GM23248 (cell line): ENCODE measurements around the gene ALS2. TPM values are rescaled to one million over a fixed set of nuclear protein-coding genes. Genes with fewer than 3 reads are reported as not detected.

ENCODE experiments used
- DNase-seq: peaks from one replicate; pipeline ENCODE4 v3.0.0-alpha.2; 2015
- H2AFZ ChIP-seq: fragments of 200-600 bp; sonication (generic); 2 replicates; pipeline ENCODE4 v1.6.1; 2016; ENCODE audit warnings: antibody characterized with exemption
- H3F3A ChIP-seq: fragments of 200-600 bp; sonication (generic); 2 replicates; pipeline ENCODE4 v1.6.1; 2016; ENCODE audit warnings: mild to moderate bottlenecking, antibody characterized with exemption, mixed run types; ENCODE audit not compliant: insufficient read depth
- H3K27ac ChIP-seq: fragments of 200-600 bp; sonication (generic); 2 replicates; pipeline ENCODE4 v1.5.1; 2016; ENCODE audit warnings: mild to moderate bottlenecking
- H3K27me3 ChIP-seq: fragments of 200-600 bp; sonication (generic); replicated peaks from 2 replicates; pipeline ENCODE4 v1.6.1; 2016; ENCODE audit warnings: mild to moderate bottlenecking; ENCODE audit not compliant: insufficient read depth
- H3K36me3 ChIP-seq: fragments of 200-600 bp; sonication (generic); 2 replicates; pipeline ENCODE4 v1.6.1; 2016; ENCODE audit warnings: low read depth, mild to moderate bottlenecking
- H3K4me1 ChIP-seq: fragments of 200-600 bp; sonication (generic); 2 replicates; pipeline ENCODE4 v1.6.1; 2016; ENCODE audit warnings: mild to moderate bottlenecking; ENCODE audit not compliant: insufficient read depth
- H3K4me2 ChIP-seq: fragments of 200-600 bp; sonication (generic); one replicate; pipeline ENCODE4 v1.6.1; 2016; ENCODE audit warnings: mild to moderate bottlenecking; ENCODE audit not compliant: unreplicated experiment
- H3K4me3 ChIP-seq: fragments of 200-600 bp; sonication (generic); 2 replicates; pipeline ENCODE4 v1.5.1; 2016; ENCODE audit warnings: mild to moderate bottlenecking
- H3K79me2 ChIP-seq: fragments of 200-600 bp; sonication (generic); 2 replicates; pipeline ENCODE4 v1.6.1; 2016; ENCODE audit warnings: mild to moderate bottlenecking; ENCODE audit not compliant: insufficient read depth
- H3K9ac ChIP-seq: fragments of 200-600 bp; sonication (generic); 2 replicates; pipeline ENCODE4 v1.6.1; 2016; ENCODE audit warnings: mild to moderate bottlenecking
- H3K9me2 ChIP-seq: fragments of 200-600 bp; sonication (generic); 2 replicates; pipeline ENCODE4 v1.6.1; 2016; ENCODE audit warnings: mixed run types, mild to moderate bottlenecking, moderate library complexity; ENCODE audit not compliant: insufficient read depth
- H3K9me3 ChIP-seq: fragments of 200-600 bp; sonication (generic); one replicate; pipeline ENCODE4 v1.6.1; 2017; ENCODE audit warnings: low read depth
- H4K20me1 ChIP-seq: fragments of 200-600 bp; sonication (generic); 2 replicates; pipeline ENCODE4 v1.6.0; 2016; ENCODE audit not compliant: insufficient read depth
- EZH2 ChIP-seq: fragments of 200-600 bp; sonication (generic); IDR thresholded peaks from 2 replicates; pipeline ENCODE4 v1.6.1; 2018; ENCODE audit warnings: antibody characterized with exemption, mild to moderate bottlenecking; ENCODE audit not compliant: insufficient read depth, poor library complexity, severe bottlenecking
- EZH2phosphoT487 ChIP-seq: fragments of 200-600 bp; sonication (generic); IDR thresholded peaks from 2 replicates; pipeline ENCODE4 v1.6.1; 2018; ENCODE audit warnings: antibody characterized with exemption, moderate library complexity, mild to moderate bottlenecking, low read depth; ENCODE audit not compliant: insufficient read depth
- WGBS, 2 experiments: methylation state at CpG; one replicate each; pipeline ENCODE4 v1.1.6; 2015 to 2017; ENCODE audit warnings: low lambda C conversion rate in 2 of 2, low coverage in 1 of 2; ENCODE audit errors: missing lambda C conversion rate in 2 of 2; 5-methylcytosine and 5-hydroxymethylcytosine counted together
- in situ Hi-C: fragments of 300-500 bp; cut with MboI; formaldehyde crosslinking; loops from 2 replicates; pipeline ENCODE4 v1.15.0; 2020
- polyA plus RNA-seq: library from polyadenylated mRNA; unstranded; fragments of >200 nt; fragmentation: Nextera tagmentation; extraction: Ambion mirVana; gene quantifications from 2 replicates; pipeline ENCODE4 v1.2.1, GENCODE V29; 2016
- total RNA-seq: library from RNA; depleted of rRNA; stranded (reverse); fragments of >200 nt; shearing (Covaris generic); gene quantifications from 2 replicates; pipeline ENCODE4 v1.2.3, GENCODE V29; 2014

Gene ALS2
- total and polyA plus RNA-seq, 2 experiments from 2014 or later = 9.5 to 17.3 TPM

- Histone ChIP-seq H4K20me1 (no peaks in the 10 kb centered on the region), H3K27me3 (no peaks in the 10 kb centered on the region), H3K36me3 (no peaks in the 10 kb centered on the region), H3K4me1 (peaks cover 22% of the 10 kb centered on the region), H3K27ac (no peak overlapping the region), H3F3A (peaks cover 10% of the 10 kb centered on the region; the same call in 1 of the 2 replicates), H2AFZ (no peak overlapping the region), H3K4me2 (no peak overlapping the region), H3K79me2 (no peaks in the 10 kb centered on the region), H3K9ac (no peak overlapping the region), H3K9me3 (no peaks in the 10 kb centered on the region), H3K4me3 (no peak overlapping the region), H3K9me2 (no peaks in the 10 kb centered on the region)
- WGBS, 2 experiments = 78 to 88% methylated on average over 2 of the region's 2 CpGs
- in situ Hi-C loops = no loop called here
- TF ChIP-seq EZH2 (no peak), EZH2phosphoT487 (no peak)
- no peak for DNase-seq
Observed at GRCh38 chr2:201789395-201789794, 8.7 kb upstream of the ALS2 start.

GRCh38 chr2:201788371-201788770, 7.6 kb upstream of the ALS2 start:
- 90 to 100% methylated on average over 3 of the region's 3 CpGs for WGBS, 2 experiments
- H3K9me2 ChIP-seq = no peaks in the 10 kb centered on the region
- in situ Hi-C loops = no loop called here
- peaks cover 7% of the 10 kb centered on the region; the same call in 1 of the 2 replicates for H3F3A ChIP-seq
- no peak for TF ChIP-seq EZH2
- TF ChIP-seq EZH2phosphoT487 = no peak
- no peaks in the 10 kb centered on the region for H4K20me1 ChIP-seq
- no peak overlapping the region for H3K9ac ChIP-seq
- no peaks in the 10 kb centered on the region for H3K36me3 ChIP-seq
- no peak overlapping the region for H2AFZ ChIP-seq
- H3K4me2 ChIP-seq = no peak overlapping the region
- DNase-seq = no peak
- H3K27ac ChIP-seq = no peak overlapping the region
- peaks cover 14% of the 10 kb centered on the region; the same call in 1 of the 2 replicates for H3K4me1 ChIP-seq
- no peak overlapping the region for H3K4me3 ChIP-seq
- no peaks in the 10 kb centered on the region for H3K79me2 ChIP-seq
- no peaks in the 10 kb centered on the region for H3K27me3 ChIP-seq
- H3K9me3 ChIP-seq = no peaks in the 10 kb centered on the region

- Histone ChIP-seq H4K20me1 (no peaks in the 10 kb centered on the region), H3K79me2 (no peaks in the 10 kb centered on the region), H3K9me2 (no peaks in the 10 kb centered on the region), H3K4me1 (peaks cover 9% of the 10 kb centered on the region; the same call in 1 of the 2 replicates), H3K9ac (no peak overlapping the region), H3K27ac (no peak overlapping the region), H2AFZ (peak overlapping the region; percentile 13), H3F3A (peaks cover 6% of the 10 kb centered on the region; the same call in 1 of the 2 replicates), H3K4me2 (no peak overlapping the region), H3K4me3 (no peak overlapping the region), H3K27me3 (no peaks in the 10 kb centered on the region), H3K9me3 (no peaks in the 10 kb centered on the region), H3K36me3 (no peaks in the 10 kb centered on the region)
- TF ChIP-seq EZH2phosphoT487 = no peak
- no peak for TF ChIP-seq EZH2
- in situ Hi-C loops = no loop called here
- DNase-seq = peak; percentile 52
Observed at GRCh38 chr2:201786471-201786870, 5.7 kb upstream of the ALS2 start.

GRCh38 chr2:201785135-201785534, 4.4 kb upstream of the ALS2 start:
- in situ Hi-C loops = no loop called here
- WGBS, 2 experiments = 63 to 64% methylated on average over 4 of the region's 4 CpGs
- peaks cover 6% of the 10 kb centered on the region for H3K79me2 ChIP-seq

GRCh38 chr2:201784563-201784962, 3.8 kb upstream of the ALS2 start:
- Histone ChIP-seq H3F3A (peaks cover 6% of the 10 kb centered on the region; the same call in 1 of the 2 replicates), H3K27ac (no peak overlapping the region), H3K4me3 (no peak overlapping the region), H2AFZ (no peak overlapping the region), H3K9me3 (no peaks in the 10 kb centered on the region), H3K4me1 (peaks cover 13% of the 10 kb centered on the region), H3K9me2 (no peaks in the 10 kb centered on the region), H3K36me3 (no peaks in the 10 kb centered on the region), H3K9ac (no peak overlapping the region), H3K27me3 (no peaks in the 10 kb centered on the region), H3K79me2 (peaks cover 12% of the 10 kb centered on the region), H3K4me2 (no peak overlapping the region), H4K20me1 (no peaks in the 10 kb centered on the region)
- TF ChIP-seq EZH2 = no peak
- WGBS, 2 experiments = 21 to 34% methylated on average over 1 of the region's 1 CpG
- in situ Hi-C loops = no loop called here
- DNase-seq = no peak

More at GRCh38 chr2:201785135-201785534, 4.4 kb upstream of the ALS2 start:
- TF ChIP-seq EZH2phosphoT487 = no peak
- no peak for TF ChIP-seq EZH2
- Histone ChIP-seq H3K4me3 (no peak overlapping the region), H3K36me3 (no peaks in the 10 kb centered on the region), H3K27me3 (no peaks in the 10 kb centered on the region), H3F3A (peaks cover 6% of the 10 kb centered on the region; the same call in 1 of the 2 replicates), H3K9me2 (no peaks in the 10 kb centered on the region), H2AFZ (no peak overlapping the region), H3K4me1 (peaks cover 9% of the 10 kb centered on the region; the same call in 1 of the 2 replicates), H3K9me3 (no peaks in the 10 kb centered on the region), H4K20me1 (no peaks in the 10 kb centered on the region), H3K27ac (no peak overlapping the region), H3K9ac (no peak overlapping the region), H3K4me2 (no peak overlapping the region)
- no peak for DNase-seq
